ENCODE results near the gene ING5.

DNA sequence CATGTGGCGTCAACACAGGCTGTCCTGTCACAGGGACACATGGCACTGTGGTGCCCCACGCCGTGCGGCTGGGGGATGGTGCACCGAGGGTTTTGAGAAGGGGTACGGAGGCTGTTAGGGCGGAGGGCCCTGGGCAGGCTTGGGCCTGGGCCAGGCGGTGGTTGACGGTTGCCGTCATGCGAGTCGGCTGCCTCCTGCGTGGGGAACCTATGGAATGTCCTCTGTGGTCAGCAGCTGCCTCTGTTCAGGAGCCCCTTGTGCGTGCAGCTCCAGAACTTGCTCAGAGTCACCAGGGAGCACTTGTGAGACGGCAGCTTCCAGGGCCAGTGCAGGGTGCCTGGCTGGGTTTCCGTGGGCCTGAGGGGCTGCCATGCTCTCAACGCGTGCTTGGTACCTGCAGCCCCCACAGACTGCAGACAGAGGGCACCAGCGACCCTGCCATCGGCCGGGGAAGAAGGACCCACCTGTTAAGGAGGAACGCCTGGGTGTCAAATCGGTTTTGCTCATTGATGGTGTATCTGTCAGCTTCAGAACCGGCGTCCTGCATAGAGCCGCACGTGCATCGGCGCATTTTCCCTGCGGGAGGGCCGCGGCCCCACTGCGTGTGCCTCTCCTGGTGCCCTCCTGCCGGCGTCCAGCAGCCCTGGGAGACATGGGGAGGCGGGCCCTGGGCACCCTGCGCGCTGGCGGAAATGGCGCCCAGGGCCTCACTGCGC, 22.6 kb downstream of the ING5 start:
- TF ChIP-seq TAF1 (IDR thresholded peaks at IDR 0.05; ENCODE audit: borderline replicate concordance, low read depth, low read length) (no peak), POLR2A (IDR thresholded peaks at IDR 0.05; ENCODE audit: low read depth, low read length) (peak; percentile 41), POLR2AphosphoS5 (IDR thresholded peaks at IDR 0.05; ENCODE audit: low read depth, low read length) (no peak)
